Nephron progenitor cell (in vitro differentiated cells): ENCODE data around the gene MSL2.

ENCODE experiments used
- DNase-seq: peaks from one replicate; pipeline ENCODE4 v3.0.0; 2021
- H3K27ac Mint-ChIP-seq: 2 replicates; pipeline ENCODE4 v1.8.0; 2021; ENCODE audit warnings: mild to moderate bottlenecking, moderate library complexity, mixed read lengths
- H3K27me3 Mint-ChIP-seq: 2 replicates; pipeline ENCODE4 v1.8.0; 2021; ENCODE audit warnings: mild to moderate bottlenecking, low read depth, mixed read lengths; ENCODE audit not compliant: poor library complexity
- H3K36me3 Mint-ChIP-seq: 2 replicates; pipeline ENCODE4 v1.8.0; 2021; ENCODE audit warnings: low read depth, mixed read lengths
- H3K4me1 Mint-ChIP-seq: 2 replicates; pipeline ENCODE4 v1.8.0; 2021; ENCODE audit warnings: mixed read lengths
- H3K4me3 Mint-ChIP-seq: 2 replicates; pipeline ENCODE4 v1.8.0; 2021; ENCODE audit warnings: mild to moderate bottlenecking, moderate library complexity, mixed read lengths
- H3K9me3 Mint-ChIP-seq: 2 replicates; pipeline ENCODE4 v1.8.0; 2021; ENCODE audit warnings: mild to moderate bottlenecking, moderate library complexity, mixed read lengths
- TF ChIP-seq, protein P1 (sequence below): fragments of 200-600 bp; sonication (generic); IDR thresholded peaks from 2 replicates; pipeline ENCODE4 v1.5.0; 2021; ENCODE audit warnings: antibody characterized with exemption

Gene MSL2

DNA sequence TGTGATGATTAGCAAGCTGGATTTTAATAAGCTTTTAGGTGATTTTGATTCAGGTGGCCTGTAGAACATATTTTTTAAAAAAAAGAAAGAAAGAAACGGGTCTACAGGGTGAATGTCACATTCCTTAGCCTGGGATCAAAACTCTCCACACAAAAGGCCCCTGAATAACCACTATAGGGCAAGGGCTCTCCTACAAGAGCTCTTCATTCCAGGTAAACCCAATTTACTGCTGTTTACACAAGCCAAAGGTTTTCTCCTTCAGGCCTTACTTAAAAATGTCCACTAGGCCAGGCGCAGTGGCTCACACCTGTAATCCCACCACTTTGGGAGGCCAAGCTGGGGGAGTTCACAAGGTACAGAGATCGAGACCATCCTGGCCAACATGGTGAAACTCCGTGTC, 8.3 kb downstream of the MSL2 start:
- TF ChIP-seq, protein P1, sequence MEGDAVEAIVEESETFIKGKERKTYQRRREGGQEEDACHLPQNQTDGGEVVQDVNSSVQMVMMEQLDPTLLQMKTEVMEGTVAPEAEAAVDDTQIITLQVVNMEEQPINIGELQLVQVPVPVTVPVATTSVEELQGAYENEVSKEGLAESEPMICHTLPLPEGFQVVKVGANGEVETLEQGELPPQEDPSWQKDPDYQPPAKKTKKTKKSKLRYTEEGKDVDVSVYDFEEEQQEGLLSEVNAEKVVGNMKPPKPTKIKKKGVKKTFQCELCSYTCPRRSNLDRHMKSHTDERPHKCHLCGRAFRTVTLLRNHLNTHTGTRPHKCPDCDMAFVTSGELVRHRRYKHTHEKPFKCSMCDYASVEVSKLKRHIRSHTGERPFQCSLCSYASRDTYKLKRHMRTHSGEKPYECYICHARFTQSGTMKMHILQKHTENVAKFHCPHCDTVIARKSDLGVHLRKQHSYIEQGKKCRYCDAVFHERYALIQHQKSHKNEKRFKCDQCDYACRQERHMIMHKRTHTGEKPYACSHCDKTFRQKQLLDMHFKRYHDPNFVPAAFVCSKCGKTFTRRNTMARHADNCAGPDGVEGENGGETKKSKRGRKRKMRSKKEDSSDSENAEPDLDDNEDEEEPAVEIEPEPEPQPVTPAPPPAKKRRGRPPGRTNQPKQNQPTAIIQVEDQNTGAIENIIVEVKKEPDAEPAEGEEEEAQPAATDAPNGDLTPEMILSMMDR, result no peak
- H3K27ac Mint-ChIP-seq, result peak overlapping the region; percentile 47
- H3K4me3 Mint-ChIP-seq, result no peak overlapping the region

DNA sequence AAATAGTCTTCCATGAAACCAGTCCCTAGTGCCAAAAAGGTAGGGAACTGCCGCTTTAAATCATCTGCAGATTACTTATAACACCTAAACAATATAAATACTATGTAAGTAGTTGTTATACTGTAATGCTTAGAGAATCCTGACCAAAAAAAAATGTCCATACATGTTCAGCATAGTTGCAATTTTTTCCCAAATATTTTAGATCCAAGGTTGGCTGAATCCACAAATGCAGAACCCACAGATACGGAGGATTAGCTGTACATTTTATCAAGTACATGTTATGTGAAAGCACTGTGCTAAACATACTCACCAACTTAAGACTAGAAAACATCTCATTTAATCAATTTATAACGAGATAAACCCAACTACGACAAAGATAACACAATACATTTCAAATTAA, 9.3 kb downstream of the MSL2 start:
- TF ChIP-seq, protein P1, result no peak
- H3K9me3 Mint-ChIP-seq, result peaks cover 49% of the 10 kb centered on the region
- H3K36me3 Mint-ChIP-seq, result peaks cover 83% of the 10 kb centered on the region
- no peaks in the 10 kb centered on the region for H3K27me3 Mint-ChIP-seq
- no peak overlapping the region for H3K4me3 Mint-ChIP-seq
- H3K4me1 Mint-ChIP-seq, result peaks cover 49% of the 10 kb centered on the region
- H3K27ac Mint-ChIP-seq, result no peak overlapping the region
- DNase-seq, result no peak

More for the DNA sequence above, 8.3 kb downstream of the MSL2 start:
- H3K36me3 Mint-ChIP-seq, result peaks cover 74% of the 10 kb centered on the region
- DNase-seq, result no peak
- peaks cover 41% of the 10 kb centered on the region for H3K9me3 Mint-ChIP-seq
- peaks cover 51% of the 10 kb centered on the region for H3K4me1 Mint-ChIP-seq
- H3K27me3 Mint-ChIP-seq, result no peaks in the 10 kb centered on the region

DNA sequence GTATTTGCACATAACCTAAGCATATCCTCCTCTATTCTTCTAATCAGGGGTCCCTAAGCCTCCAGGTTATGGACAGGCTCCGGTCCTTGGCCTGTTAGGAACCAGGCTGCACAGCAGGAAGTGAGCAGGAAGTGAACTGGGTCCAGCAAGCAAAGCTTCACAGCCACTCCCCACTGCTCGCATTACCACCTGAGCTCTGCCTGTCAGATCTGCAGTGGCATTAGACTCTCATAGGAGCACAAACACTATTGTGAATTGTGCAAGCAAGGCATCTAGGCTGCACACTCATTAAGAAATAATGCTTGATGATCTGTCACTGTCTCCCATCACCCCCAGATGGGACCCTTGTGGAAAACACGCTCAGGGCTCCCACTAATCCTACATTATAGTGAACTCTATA, 9.8 kb downstream of the MSL2 start:
- Mint-ChIP-seq H3K4me3 (no peak overlapping the region), H3K9me3 (peaks cover 49% of the 10 kb centered on the region), H3K4me1 (peaks cover 44% of the 10 kb centered on the region), H3K27me3 (no peaks in the 10 kb centered on the region), H3K27ac (peak overlapping the region; percentile 80), H3K36me3 (peaks cover 78% of the 10 kb centered on the region)
- DNase-seq, result no peak
- TF ChIP-seq, protein P1, result no peak

DNA sequence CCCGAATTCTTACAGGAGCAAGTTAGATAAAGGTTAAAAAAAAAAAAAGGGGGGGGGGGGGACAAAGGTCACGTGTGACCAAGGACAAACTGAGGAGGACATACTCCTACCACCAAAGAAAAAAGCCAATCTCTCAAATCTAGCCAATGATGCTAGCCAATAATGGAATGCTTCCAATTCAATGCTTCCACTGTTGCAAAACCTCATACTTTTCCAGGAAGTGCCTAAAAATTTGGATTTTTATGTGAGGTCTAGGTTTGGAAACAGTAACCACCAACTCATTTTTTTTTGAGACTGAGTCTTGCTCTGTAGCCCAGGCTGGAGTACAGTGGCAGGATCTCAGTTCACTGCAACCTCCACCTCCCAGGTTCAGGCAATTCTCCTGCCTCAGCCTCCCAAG, 11.4 kb downstream of the MSL2 start:
- DNase-seq, result no peak
- TF ChIP-seq, protein P1, result no peak
- H3K27me3 Mint-ChIP-seq, result no peaks in the 10 kb centered on the region
- H3K36me3 Mint-ChIP-seq, result peaks cover 67% of the 10 kb centered on the region
- no peak overlapping the region for H3K4me3 Mint-ChIP-seq
- H3K27ac Mint-ChIP-seq, result no peak overlapping the region
- peaks cover 38% of the 10 kb centered on the region for H3K9me3 Mint-ChIP-seq
- peaks cover 40% of the 10 kb centered on the region for H3K4me1 Mint-ChIP-seq

DNA sequence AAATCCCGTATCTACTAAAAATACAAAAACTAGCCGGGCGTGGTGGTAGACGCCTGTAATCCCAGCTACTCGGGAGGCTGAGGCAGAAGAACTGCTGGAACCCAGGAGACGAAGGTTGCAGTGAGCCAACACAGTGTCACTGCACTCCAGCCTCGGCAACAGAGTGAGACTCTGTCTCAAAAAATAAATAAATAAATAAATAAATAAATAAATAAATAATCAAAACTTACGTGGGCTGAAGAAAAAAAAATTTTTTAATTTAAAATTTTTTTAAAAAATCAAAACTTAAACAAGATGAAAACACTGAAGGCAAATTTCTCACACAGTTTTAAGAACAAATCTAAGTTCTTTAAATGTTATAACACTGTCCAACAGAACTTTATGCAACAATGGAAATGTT, 14.4 kb downstream of the MSL2 start:
- H3K27ac Mint-ChIP-seq, result no peak overlapping the region
- no peak for DNase-seq
- no peak overlapping the region for H3K4me3 Mint-ChIP-seq
- H3K36me3 Mint-ChIP-seq, result peaks cover 52% of the 10 kb centered on the region
- H3K9me3 Mint-ChIP-seq, result peaks cover 43% of the 10 kb centered on the region
- TF ChIP-seq, protein P1, result no peak
- H3K27me3 Mint-ChIP-seq, result no peaks in the 10 kb centered on the region
- peaks cover 22% of the 10 kb centered on the region for H3K4me1 Mint-ChIP-seq

DNA sequence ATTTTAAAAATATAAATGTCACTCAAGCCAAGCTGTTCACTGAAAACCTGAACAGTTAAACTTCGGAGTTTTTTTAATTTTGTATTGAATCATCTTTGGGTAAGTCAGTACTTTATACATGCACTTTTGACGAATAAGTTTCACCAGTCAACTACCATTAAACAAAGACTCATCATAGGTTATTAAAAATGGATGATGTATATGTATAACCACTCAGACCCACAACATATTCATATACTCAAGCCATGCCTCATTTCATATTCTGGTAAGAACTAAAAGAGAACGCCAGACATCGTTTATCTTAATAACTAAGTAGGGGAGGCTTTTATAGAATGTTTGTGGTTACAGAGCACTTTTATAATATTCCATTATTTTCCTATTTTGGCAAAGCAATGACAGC, 18.3 kb downstream of the MSL2 start:
- H3K4me1 Mint-ChIP-seq, result peaks cover 13% of the 10 kb centered on the region
- DNase-seq, result no peak
- no peak overlapping the region for H3K27ac Mint-ChIP-seq
- H3K4me3 Mint-ChIP-seq, result no peak overlapping the region
- TF ChIP-seq, protein P1, result no peak
- no peaks in the 10 kb centered on the region for H3K27me3 Mint-ChIP-seq
- H3K9me3 Mint-ChIP-seq, result peaks cover 26% of the 10 kb centered on the region
- peaks cover 32% of the 10 kb centered on the region for H3K36me3 Mint-ChIP-seq
